AG09309 (cell line): Measurements from ENCODE around the gene MAMDC4.
"Not testable (repeated sequence)": the region's sequence is repeated elsewhere in the genome, so short reads cannot be mapped to it uniquely, and the experiment has no call there.

Experiments
- DNase-seq: peaks from one replicate; pipeline ENCODE4 v3.0.0-alpha.2; 2010; ENCODE audit warnings: low read depth
- H3K4me3 ChIP-seq: 2 replicates; pipeline ENCODE4 v1.5.1; 2011; ENCODE audit warnings: mild to moderate bottlenecking, low read depth, low read length, moderate library complexity; ENCODE audit not compliant: control insufficient read depth
- CTCF ChIP-seq: IDR thresholded peaks from 2 replicates; pipeline ENCODE4 v1.5.1; 2011; ENCODE audit warnings: mild to moderate bottlenecking, low read depth, low read length, inconsistent platforms; ENCODE audit not compliant: insufficient read depth, control insufficient read depth; ENCODE audit errors: missing control alignments

MAMDC4 gene

GRCh38 chr9:136831002-136831719 is 21.0 kb upstream of the MAMDC4 start:
- DNase-seq, result no peak
- TF ChIP-seq CTCF, result no peak
- no peak overlapping the region for H3K4me3 ChIP-seq

GRCh38 chr9:136831720-136832104 is 20.4 kb upstream of the MAMDC4 start:
- H3K4me3 ChIP-seq, result no peak overlapping the region
- no peak for TF ChIP-seq CTCF
- DNase-seq, result no peak

GRCh38 chr9:136832581-136832980 is 19.6 kb upstream of the MAMDC4 start:
- DNase-seq, result no peak
- no peak for TF ChIP-seq CTCF
- H3K4me3 ChIP-seq, result no peak overlapping the region

- DNase-seq, H3K4me3 ChIP-seq: not testable (repeated sequence)
Measured at GRCh38 chr9:136833381-136834048, 18.6 kb upstream of the MAMDC4 start.

GRCh38 chr9:136835162-136835931 is 16.8 kb upstream of the MAMDC4 start:
- no peak for DNase-seq
- TF ChIP-seq CTCF, result no peak
- no peak overlapping the region for H3K4me3 ChIP-seq

- no peak for DNase-seq
- no peak overlapping the region for H3K4me3 ChIP-seq
- no peak for TF ChIP-seq CTCF
Measured at GRCh38 chr9:136835932-136836904, 15.9 kb upstream of the MAMDC4 start.
